ENCODE measurements around the gene INTS4. TPM values are rescaled to one million over a fixed set of nuclear protein-coding genes. Genes with fewer than 3 reads are reported as not detected.
"Not testable (repeated sequence)": the region's sequence is repeated elsewhere in the genome, so short reads cannot be mapped to it uniquely, and the experiment has no call there.

Gene INTS4
- total RNA-seq, 4 donors from 2014 or later = 18.8 to 73.9 (median 26.4) TPM

GRCh38 chr11:77879218-77879617 is 115.2 kb downstream of the INTS4 start:
- Histone ChIP-seq H3K4me3 (no peak overlapping the region), H3K27ac (no peak overlapping the region), H3K27me3 (no peaks in the 10 kb centered on the region), H3K36me3 (peaks cover 78% of the 10 kb centered on the region), H3K4me1 (no peaks in the 10 kb centered on the region), H3K9me3 (no peaks in the 10 kb centered on the region)
- 77% methylated on average over 3 of the region's 3 CpGs for WGBS
- DNase-seq (ENCODE audit: low spot score in 2 of 2) = no peak
- no peak for TF ChIP-seq POLR2A (IDR thresholded peaks at IDR 0.05)
- no peak for TF ChIP-seq CTCF (IDR thresholded peaks at IDR 0.05)
- no peak for TF ChIP-seq POLR2AphosphoS5 (IDR thresholded peaks at IDR 0.05)
- no peak for TF ChIP-seq EP300 (IDR thresholded peaks at IDR 0.05)

GRCh38 chr11:77878247-77878646 is 116.2 kb downstream of the INTS4 start:
- peaks cover 75% of the 10 kb centered on the region for H3K36me3 ChIP-seq
- not testable (repeated sequence) for H3K4me3 ChIP-seq; DNase-seq (ENCODE audit: low spot score in 2 of 2); H3K9me3 ChIP-seq; H3K27ac ChIP-seq; H3K4me1 ChIP-seq; H3K27me3 ChIP-seq
- WGBS = 52% methylated on average over 4 of the region's 4 CpGs

- Histone ChIP-seq H3K4me1 (no peaks in the 10 kb centered on the region), H3K4me3 (no peak overlapping the region), H3K36me3 (peaks cover 73% of the 10 kb centered on the region), H3K27ac (no peak overlapping the region), H3K27me3 (no peaks in the 10 kb centered on the region), H3K9me3 (no peaks in the 10 kb centered on the region)
- DNase-seq (ENCODE audit: low spot score in 2 of 2) = no peak
- TF ChIP-seq POLR2A (IDR thresholded peaks at IDR 0.05) = no peak
- no peak for TF ChIP-seq EP300 (IDR thresholded peaks at IDR 0.05)
- no peak for TF ChIP-seq POLR2AphosphoS5 (IDR thresholded peaks at IDR 0.05)
- TF ChIP-seq CTCF (IDR thresholded peaks at IDR 0.05) = no peak
- WGBS = 74% methylated on average over 3 of the region's 3 CpGs
Measured at GRCh38 chr11:77876045-77876444, 118.4 kb downstream of the INTS4 start.

- Histone ChIP-seq H3K27me3 (no peaks in the 10 kb centered on the region), H3K4me3 (no peak overlapping the region), H3K27ac (no peak overlapping the region), H3K36me3 (peaks cover 67% of the 10 kb centered on the region), H3K9me3 (no peaks in the 10 kb centered on the region), H3K4me1 (no peaks in the 10 kb centered on the region)
- no peak for DNase-seq (ENCODE audit: low spot score in 2 of 2)
- WGBS = 94% methylated on average over 3 of the region's 3 CpGs
- TF ChIP-seq EP300 (IDR thresholded peaks at IDR 0.05) (no peak), POLR2AphosphoS5 (IDR thresholded peaks at IDR 0.05) (no peak), POLR2A (IDR thresholded peaks at IDR 0.05) (no peak), CTCF (IDR thresholded peaks at IDR 0.05) (no peak)
Measured at GRCh38 chr11:77874206-77874605, 120.3 kb downstream of the INTS4 start.

- peaks cover 68% of the 10 kb centered on the region for H3K36me3 ChIP-seq
- TF ChIP-seq EP300 (IDR thresholded peaks at IDR 0.05) (no peak), POLR2AphosphoS5 (IDR thresholded peaks at IDR 0.05) (no peak), CTCF (IDR thresholded peaks at IDR 0.05) (no peak), POLR2A (IDR thresholded peaks at IDR 0.05) (no peak)
- DNase-seq (ENCODE audit: low spot score in 2 of 2) = no peak
- 90% methylated on average over 1 of the region's 1 CpG for WGBS
- no peaks in the 10 kb centered on the region for H3K27me3 ChIP-seq
- H3K27ac ChIP-seq = no peak overlapping the region
- H3K4me1 ChIP-seq = no peaks in the 10 kb centered on the region
- no peaks in the 10 kb centered on the region for H3K9me3 ChIP-seq
- no peak overlapping the region for H3K4me3 ChIP-seq
Measured at GRCh38 chr11:77873345-77873744, 121.1 kb downstream of the INTS4 start.

GRCh38 chr11:77871855-77872254 is 122.6 kb downstream of the INTS4 start:
- peaks cover 59% of the 10 kb centered on the region for H3K36me3 ChIP-seq

More at GRCh38 chr11:77871855-77872254, 122.6 kb downstream of the INTS4 start:
- no peaks in the 10 kb centered on the region for H3K4me1 ChIP-seq
- no peak overlapping the region for H3K4me3 ChIP-seq
- H3K9me3 ChIP-seq = no peaks in the 10 kb centered on the region
- no peaks in the 10 kb centered on the region for H3K27me3 ChIP-seq
- H3K27ac ChIP-seq = no peak overlapping the region
- WGBS = 94% methylated on average over 3 of the region's 3 CpGs
- no peak for DNase-seq (ENCODE audit: low spot score in 2 of 2)
- no peak for TF ChIP-seq EP300 (IDR thresholded peaks at IDR 0.05)
- no peak for TF ChIP-seq POLR2A (IDR thresholded peaks at IDR 0.05)
- TF ChIP-seq POLR2AphosphoS5 (IDR thresholded peaks at IDR 0.05) = no peak
- no peak for TF ChIP-seq CTCF (IDR thresholded peaks at IDR 0.05)
